Prostate gland (tissue), 2 donors: Measurements from ENCODE around the gene CPT2. TPM values are rescaled to one million over a fixed set of nuclear protein-coding genes. Genes with fewer than 3 reads are reported as not detected.
A peak's percentile ranks its signal among the peaks of the same experiment; 100 is the strongest.
"Not testable (repeated sequence)": the region's sequence is repeated elsewhere in the genome, so short reads cannot be mapped to it uniquely, and the experiment has no call there.

Experiments
- DNase-seq: peaks from one replicate; pipeline ENCODE4 v3.0.0-alpha.2; 2019; ENCODE audit warnings: low spot score
- H3K27ac ChIP-seq, 2 donors: fragments of 200-600 bp; sonication (generic); 2 replicates each; pipeline ENCODE4 v1.5.1; 2017 to 2019
- H3K27me3 ChIP-seq: fragments of 200-600 bp; sonication (generic); replicated peaks from 2 replicates; pipeline ENCODE4 v1.5.1; 2019; ENCODE audit not compliant: insufficient read depth
- H3K36me3 ChIP-seq, 2 donors: fragments of 200-600 bp; sonication (generic); 1 replicate in 1 of 2; 2 replicates in 1 of 2; pipeline versions ENCODE4 v1.5.1 to v1.8.1; 2017 to 2019
- H3K4me1 ChIP-seq: fragments of 200-600 bp; sonication (generic); replicated peaks from 2 replicates; pipeline ENCODE4 v1.5.1; 2019
- H3K4me3 ChIP-seq, 2 donors: fragments of 200-600 bp; sonication (generic); 2 replicates each; pipeline ENCODE4 v1.5.1; 2017 to 2019
- H3K9me3 ChIP-seq: fragments of 200-600 bp; sonication (generic); 2 replicates; pipeline ENCODE4 v1.5.1; 2017
- POLR2A ChIP-seq: fragments of 450-650 bp; IDR thresholded peaks from one replicate; pipeline ENCODE4 v1.6.1; 2016; ENCODE audit warnings: antibody characterized with exemption, mild to moderate bottlenecking
- POLR2AphosphoS5 ChIP-seq: sonication (generic); formaldehyde crosslinking; IDR thresholded peaks from one replicate; pipeline ENCODE4 v1.6.1; 2017; ENCODE audit warnings: antibody characterized with exemption
- WGBS: methylation state at CpG from one replicate; pipeline ENCODE4 v1.1.5; 2018; 5-methylcytosine and 5-hydroxymethylcytosine counted together
- intact Hi-C: fragments of 100-400 bp; cut with DNase I; formaldehyde crosslinking; loops from one replicate; pipeline ENCODE4 v1.14.2; 2022
- total RNA-seq, 2 donors: library from RNA; depleted of rRNA; stranded (reverse); fragments of >200 nt; gene quantifications; one replicate each; pipeline ENCODE4 v1.1.0, GENCODE V29; 2016
- TF ChIP-seq, protein P1 (sequence below), 4 experiments: fragments of 200-600 bp in 2 of 4; fragments of 450-650 bp in 2 of 4; sonication (generic) in 2 of 4; IDR thresholded peaks; 1 replicate in 3 of 4; 2 replicates in 1 of 4; pipeline ENCODE4 v1.5.1; 2016 to 2019; ENCODE audit warnings: antibody characterized with exemption in 4 of 4, mild to moderate bottlenecking in 2 of 4, moderate library complexity in 2 of 4

The CPT2 gene
- total RNA-seq, 2 donors from 2014 or later, result 30.6 to 48.1 TPM

DNA sequence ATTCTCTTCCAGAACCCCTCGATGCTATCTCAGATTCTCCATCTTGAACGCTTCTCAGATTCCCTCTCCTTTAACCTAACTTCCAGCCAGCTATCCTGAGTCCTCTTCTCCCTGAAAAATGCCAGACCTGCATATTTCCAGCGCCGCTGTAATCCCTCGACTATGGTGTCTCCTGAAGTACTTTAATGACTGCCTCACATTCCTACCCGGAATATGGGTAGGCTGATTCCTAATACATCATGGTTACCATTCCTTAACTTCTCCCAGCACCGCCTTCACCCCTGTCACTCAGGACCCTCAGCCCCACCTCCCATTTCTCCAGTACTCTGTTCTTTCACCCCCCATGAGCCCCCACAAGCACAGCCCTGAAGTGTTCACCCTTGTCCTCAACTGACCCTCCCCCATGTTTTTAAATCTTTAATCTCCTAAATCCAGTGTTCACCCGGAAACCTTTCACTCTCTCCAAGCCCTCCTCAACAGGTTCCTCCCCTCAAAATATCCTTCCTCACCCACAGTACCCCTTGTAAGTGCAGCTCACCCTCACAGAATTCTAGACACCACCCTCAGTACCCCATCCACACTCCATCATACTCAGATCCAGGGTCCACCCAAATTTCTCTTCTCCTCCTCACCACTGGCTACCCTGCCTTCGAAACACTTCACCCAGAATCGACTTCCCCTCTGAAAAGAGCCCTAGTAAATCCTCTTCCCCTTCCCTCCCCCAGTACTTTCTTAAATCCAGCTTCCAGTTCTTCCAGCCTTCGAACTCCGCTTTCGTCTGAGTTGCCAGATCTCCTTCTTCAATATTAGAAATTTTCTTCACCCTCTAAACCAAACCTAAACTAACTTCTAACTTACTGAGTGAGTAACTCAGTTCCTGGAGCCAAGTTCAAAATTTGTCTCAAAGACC, 922 bp downstream of the CPT2 start:
- TF ChIP-seq, protein P1, sequence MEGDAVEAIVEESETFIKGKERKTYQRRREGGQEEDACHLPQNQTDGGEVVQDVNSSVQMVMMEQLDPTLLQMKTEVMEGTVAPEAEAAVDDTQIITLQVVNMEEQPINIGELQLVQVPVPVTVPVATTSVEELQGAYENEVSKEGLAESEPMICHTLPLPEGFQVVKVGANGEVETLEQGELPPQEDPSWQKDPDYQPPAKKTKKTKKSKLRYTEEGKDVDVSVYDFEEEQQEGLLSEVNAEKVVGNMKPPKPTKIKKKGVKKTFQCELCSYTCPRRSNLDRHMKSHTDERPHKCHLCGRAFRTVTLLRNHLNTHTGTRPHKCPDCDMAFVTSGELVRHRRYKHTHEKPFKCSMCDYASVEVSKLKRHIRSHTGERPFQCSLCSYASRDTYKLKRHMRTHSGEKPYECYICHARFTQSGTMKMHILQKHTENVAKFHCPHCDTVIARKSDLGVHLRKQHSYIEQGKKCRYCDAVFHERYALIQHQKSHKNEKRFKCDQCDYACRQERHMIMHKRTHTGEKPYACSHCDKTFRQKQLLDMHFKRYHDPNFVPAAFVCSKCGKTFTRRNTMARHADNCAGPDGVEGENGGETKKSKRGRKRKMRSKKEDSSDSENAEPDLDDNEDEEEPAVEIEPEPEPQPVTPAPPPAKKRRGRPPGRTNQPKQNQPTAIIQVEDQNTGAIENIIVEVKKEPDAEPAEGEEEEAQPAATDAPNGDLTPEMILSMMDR (IDR thresholded peaks at IDR 0.05), result no peak
- no peak for TF ChIP-seq POLR2AphosphoS5
- TF ChIP-seq POLR2A, result no peak
- Histone ChIP-seq H3K27me3 (no peaks in the 10 kb centered on the region), H3K27ac (peak overlapping the region; percentile 93), H3K36me3 (peaks cover 0 to 3% of the 10 kb centered on the region in 2 donors), H3K4me3 (peak overlapping the region; percentile 93 to 98), H3K9me3 (no peaks in the 10 kb centered on the region), H3K4me1 (peaks cover 10% of the 10 kb centered on the region)
- intact Hi-C loops, result loop anchor here (10.0 kb wide), 1 partner anchor 473 kb away; the partner anchor contains the start of gene ZYG11B
- WGBS, result 34% methylated on average over 13 of the region's 13 CpGs
- DNase-seq, result no peak

DNA sequence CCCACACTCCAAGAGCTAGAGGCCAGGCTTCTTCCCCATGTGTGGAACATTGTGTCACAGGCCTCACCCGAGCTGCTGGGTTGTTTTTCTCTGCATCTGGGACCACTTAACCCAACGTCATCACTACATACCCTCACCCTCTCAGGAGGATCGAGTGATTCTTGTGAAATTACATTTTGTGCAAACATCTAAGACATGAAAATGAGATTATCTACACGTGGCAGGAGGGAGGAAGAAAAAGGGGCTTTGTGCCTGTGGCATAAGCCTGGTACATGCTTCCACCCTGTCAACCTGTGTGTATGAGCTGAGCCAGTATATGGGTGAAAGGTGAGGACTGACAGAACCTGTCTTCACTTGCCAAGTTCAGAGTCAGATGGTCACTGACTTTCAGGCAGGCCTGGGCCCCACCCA, 1.6 kb downstream of the CPT2 start:
- intact Hi-C loops, result loop anchor here (10.0 kb wide), 1 partner anchor 473 kb away; the partner anchor contains the start of gene ZYG11B
- H3K4me3 ChIP-seq, result no peak overlapping the region
- DNase-seq, result no peak

DNA sequence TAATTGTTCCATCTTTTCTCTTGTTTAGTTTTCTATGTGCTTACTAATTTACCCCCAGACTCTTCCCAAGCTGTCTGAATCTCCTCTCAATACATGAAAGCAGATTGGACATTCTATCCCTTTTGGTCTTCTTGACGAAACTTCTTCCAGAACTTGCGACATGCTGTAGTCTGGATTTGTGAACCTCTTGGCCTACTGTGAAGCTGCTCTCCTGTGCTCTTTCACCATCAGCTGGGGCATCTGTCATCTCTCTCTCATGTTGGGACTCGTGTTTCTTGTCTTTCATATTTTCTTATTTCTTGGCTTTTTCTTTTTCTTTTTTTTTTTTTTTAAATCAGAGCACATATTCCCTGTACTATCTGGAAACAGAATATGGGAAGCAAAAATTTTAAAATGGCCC, 6.8 kb downstream of the CPT2 start:
- H3K4me3 ChIP-seq, result no peak overlapping the region
- H3K4me1 ChIP-seq, result peaks cover 4% of the 10 kb centered on the region
- 91% methylated on average over 3 of the region's 3 CpGs for WGBS
- peaks cover 0 to 6% of the 10 kb centered on the region in 2 donors for H3K36me3 ChIP-seq
- TF ChIP-seq POLR2AphosphoS5 (no peak), POLR2A (no peak)
- TF ChIP-seq, protein P1 (IDR thresholded peaks at IDR 0.05), result no peak
- no peaks in the 10 kb centered on the region for H3K27me3 ChIP-seq
- DNase-seq, result no peak
- H3K27ac ChIP-seq, result no peak overlapping the region
- intact Hi-C loops, result no loop called here
- no peaks in the 10 kb centered on the region for H3K9me3 ChIP-seq

More for the DNA sequence above, 1.6 kb downstream of the CPT2 start:
- Histone ChIP-seq H3K4me1 (peaks cover 10% of the 10 kb centered on the region), H3K27me3 (no peaks in the 10 kb centered on the region), H3K27ac (peak overlapping the region in 1 of 2 donors; percentile 93), H3K9me3 (no peaks in the 10 kb centered on the region), H3K36me3 (peaks cover 0 to 6% of the 10 kb centered on the region in 2 donors)
- TF ChIP-seq, protein P1 (IDR thresholded peaks at IDR 0.05), result no peak
- TF ChIP-seq POLR2A, result no peak
- no peak for TF ChIP-seq POLR2AphosphoS5
- WGBS, result 28% methylated on average over 4 of the region's 4 CpGs

DNA sequence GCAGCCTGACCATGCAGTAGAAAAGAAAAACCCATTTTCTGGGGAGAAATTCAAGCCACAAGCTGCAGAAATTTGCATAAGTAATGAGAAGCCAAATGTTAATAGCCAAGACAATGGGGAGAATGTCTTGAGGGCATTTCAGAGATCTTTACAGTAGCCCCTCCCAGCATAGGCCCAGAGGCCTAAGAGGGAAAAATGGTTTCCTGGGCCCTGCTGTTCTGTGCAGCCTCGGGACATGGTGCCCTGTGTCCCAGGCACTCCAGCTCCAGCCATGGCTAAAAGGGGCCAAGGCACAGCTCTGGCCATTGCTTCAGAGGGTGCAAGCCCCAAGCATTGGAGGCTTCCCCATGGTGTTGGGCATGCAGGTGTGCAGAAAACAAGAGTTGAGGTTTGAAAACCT, 8.9 kb downstream of the CPT2 start:
- H3K4me3 ChIP-seq, H3K4me1 ChIP-seq, H3K27ac ChIP-seq, DNase-seq, H3K36me3 ChIP-seq, H3K9me3 ChIP-seq, intact Hi-C loops, H3K27me3 ChIP-seq: not testable (repeated sequence)
- 100% methylated on average over 1 of the region's 1 CpG for WGBS

DNA sequence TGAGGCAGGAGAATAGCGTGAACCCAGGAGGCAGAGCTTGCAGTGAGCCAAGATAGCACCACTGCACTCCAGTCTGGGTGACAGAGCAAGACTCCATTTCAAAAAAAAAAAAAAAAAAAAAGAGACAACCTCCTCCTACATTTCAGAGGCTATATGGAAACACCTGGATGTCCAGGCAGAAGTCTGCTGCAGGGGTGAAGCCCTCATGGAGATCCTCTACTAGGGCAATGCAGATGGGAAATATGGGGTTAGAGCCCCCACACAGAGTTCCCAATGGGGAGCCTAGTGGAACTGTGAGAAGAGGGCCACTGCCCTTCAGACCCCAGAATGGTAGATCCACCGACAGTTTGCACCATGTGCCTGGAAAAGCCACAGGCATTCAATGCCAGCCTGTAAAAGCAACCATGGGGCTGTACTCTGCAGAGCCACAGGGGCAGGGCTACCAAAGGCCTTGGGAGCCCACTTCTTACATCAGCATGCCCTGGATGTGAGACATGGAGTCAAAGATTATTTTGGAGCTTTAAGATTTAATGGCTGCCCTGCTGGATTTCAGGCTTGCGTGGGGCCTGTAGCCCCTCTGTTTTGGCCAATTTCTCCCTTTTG, 9.6 kb downstream of the CPT2 start:
- H3K27ac ChIP-seq, DNase-seq, H3K36me3 ChIP-seq, H3K9me3 ChIP-seq, H3K4me1 ChIP-seq, H3K4me3 ChIP-seq, H3K27me3 ChIP-seq, intact Hi-C loops: not testable (repeated sequence)
- 98% methylated on average over 3 of the region's 3 CpGs for WGBS
